Dermis blood vessel endothelial cell (primary cell): Measurements from ENCODE around the gene HS6ST3. TPM values are rescaled to one million over a fixed set of nuclear protein-coding genes. Genes with fewer than 3 reads are reported as not detected.
"Not testable (repeated sequence)": the region's sequence is repeated elsewhere in the genome, so short reads cannot be mapped to it uniquely, and the experiment has no call there.

Experiments
- DNase-seq: peaks from one replicate; pipeline ENCODE4 v3.0.0; 2010
- total RNA-seq: library from RNA; depleted of rRNA; stranded (reverse); fragments of >200 nt; gene quantifications from 2 replicates; pipeline ENCODE4 v1.2.3, GENCODE V29; 2014

HS6ST3 gene
- total RNA-seq, 1 donor from 2014 or later, result not detected

DNA sequence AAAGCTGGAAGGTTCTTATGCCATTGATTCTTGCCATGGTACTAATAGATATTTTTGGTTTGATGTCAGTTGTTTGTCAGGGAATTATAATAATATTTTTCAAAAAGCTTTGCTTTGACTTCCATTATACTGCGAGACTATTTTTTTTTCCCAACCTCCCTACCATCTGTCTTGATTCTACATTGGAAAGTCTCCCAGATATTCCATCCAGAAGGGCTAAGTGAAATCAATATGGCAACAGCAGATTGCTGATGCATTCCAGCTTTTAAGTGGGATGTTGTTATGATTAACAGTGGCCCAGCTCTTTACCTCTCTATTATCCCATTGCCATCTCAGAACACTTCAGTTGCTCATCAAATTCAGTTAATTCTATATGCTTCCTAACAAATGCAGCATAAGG is 657.0 kb downstream of the HS6ST3 start:
- DNase-seq, result no peak

GRCh38 chr13:96749825-96750224 is 659.9 kb downstream of the HS6ST3 start:
- DNase-seq, result no peak

DNA sequence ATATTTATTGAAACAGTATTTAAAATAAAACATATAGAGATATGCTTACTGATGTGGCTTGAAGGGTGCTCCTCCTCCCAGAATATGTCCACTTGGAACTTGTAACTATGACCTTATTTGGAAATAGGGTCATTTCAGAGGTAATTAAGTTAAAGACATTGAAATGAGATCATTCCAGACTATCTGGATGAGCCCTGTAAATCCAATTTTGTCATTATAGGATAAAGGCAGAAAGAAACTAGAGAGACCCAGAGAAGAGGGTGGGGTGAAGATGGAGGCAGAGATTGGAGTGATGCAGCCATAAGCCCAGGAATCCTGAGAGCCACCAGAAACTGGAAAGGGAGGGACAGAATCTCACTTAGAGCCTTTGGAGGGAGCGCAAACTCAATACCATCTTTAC is 661.2 kb downstream of the HS6ST3 start:
- no peak for DNase-seq

GRCh38 chr13:96762876-96763275 is 673.0 kb downstream of the HS6ST3 start:
- DNase-seq, result no peak

DNA sequence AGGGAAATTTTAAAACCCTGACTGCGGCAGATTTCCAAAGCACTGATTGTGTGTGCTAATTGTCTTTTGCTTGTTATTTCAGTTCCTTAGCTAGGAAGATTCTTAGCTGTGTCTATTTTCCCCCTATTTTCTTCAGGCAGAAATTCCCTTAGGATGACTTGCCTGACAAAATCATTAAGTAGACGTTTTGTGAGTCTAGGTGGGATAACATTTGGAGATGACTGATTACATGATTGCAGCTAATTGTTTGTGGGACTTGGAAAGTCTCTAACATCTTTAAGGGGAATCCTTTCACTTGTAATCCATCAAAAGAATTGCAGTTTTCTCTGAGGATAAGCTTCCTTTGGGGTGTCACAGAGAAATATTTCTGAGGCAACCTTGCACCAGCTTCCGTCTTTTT is 676.4 kb downstream of the HS6ST3 start:
- DNase-seq, result no peak

- DNase-seq, result no peak
These were observed 678.6 kb downstream of the HS6ST3 start for GRCh38 chr13:96768524-96768923.

GRCh38 chr13:96769874-96770273 is 680.0 kb downstream of the HS6ST3 start:
- DNase-seq, result no peak

DNA sequence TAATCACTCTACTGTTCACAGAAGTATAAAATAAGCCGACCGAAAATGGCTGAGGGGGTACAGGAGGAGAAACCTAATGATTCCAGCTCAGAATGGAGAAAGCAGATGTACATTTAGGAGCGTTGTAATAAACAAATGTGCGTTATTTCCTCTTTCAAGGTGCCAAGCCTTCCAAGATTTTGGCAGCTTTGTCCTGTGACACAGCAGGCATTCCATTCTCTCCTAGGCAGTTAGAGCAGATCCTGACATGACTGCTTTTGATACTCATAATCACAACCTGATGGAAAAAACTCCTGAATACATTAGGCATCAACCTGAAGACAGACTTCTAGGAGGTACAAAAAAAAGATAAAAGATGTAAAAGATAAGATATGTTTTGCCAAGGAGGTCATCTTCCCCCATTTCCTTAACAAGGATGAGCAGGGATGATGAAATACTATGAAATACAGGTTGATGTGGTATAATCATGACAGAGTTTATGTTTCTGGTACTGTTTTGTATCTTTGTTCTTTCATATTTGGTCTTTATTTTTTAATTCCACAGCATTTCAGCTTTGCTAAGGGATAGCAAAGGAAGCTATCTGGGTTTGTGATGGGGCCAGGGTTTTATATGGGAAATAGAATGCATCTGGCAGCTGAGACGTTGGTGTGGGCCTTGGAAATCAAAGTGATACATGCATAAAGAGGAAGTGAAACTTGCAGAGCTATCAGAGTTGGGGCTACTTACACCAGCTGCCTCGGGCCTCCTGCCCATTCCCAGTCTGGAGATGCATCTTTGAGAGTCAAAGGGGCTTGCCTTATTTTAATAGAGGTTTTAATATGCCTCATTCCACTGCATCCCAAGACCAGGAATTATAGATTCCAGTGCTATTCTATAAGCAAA is 681.8 kb downstream of the HS6ST3 start:
- no peak for DNase-seq

- DNase-seq, result no peak
These were observed 682.5 kb downstream of the HS6ST3 start for GRCh38 chr13:96772426-96772825.

DNA sequence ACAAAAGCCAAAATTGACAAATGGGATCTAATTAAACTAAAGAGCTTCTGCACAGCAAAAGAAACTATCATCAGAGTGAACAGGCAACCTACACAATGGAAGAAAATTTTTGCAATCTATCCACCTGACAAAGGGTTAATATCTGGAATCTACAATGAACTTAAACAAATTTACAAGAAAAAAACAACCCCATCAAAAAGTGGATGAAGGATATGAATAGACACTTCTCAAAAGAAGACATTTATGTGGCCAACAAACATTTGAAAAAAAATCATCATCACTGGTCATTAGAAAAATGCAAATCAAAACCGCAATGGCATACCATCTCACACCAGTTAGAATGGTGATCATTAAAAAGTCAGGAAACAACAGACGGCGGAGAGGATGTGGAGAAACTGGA is 688.4 kb downstream of the HS6ST3 start:
- DNase-seq, result not testable (repeated sequence)

DNA sequence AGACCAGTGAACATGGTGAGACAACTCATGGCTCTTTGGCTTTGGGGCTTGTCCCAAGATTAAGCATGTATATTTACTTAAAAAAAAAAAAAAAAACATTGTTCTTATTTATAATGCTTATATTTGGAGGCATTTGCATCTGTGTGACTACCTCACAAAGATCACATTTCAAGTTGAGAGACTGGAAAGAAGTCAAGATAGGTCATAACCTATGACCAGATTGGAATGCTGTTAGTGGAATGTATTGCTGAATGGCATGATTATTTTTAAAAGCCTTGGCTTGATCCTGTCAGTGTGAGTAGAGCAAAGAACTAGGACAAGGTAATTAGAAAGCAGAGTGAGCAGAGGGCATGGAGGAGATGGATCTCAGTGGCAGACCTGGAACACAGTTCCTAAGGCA is 689.8 kb downstream of the HS6ST3 start:
- no peak for DNase-seq

GRCh38 chr13:96780105-96780504 is 690.2 kb downstream of the HS6ST3 start:
- DNase-seq, result no peak

DNA sequence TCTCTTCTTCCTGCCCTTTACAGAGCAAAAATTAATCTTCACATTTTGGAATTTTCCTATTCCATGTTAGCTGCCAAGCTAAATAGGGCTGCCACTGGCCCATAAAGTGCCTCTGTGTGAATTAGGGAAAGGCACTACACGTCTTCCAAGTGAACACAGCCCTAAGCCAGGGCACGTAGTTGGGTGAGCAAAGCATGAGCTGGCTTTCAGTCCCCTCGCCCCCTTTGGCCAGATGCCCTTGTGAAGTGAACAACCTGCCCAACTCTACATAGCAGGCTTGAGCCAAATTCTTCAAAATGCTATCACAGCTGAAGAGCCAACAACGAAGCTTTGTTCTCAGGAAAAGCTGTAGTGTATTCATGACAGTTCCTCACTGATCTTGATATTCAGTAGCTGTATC is 691.2 kb downstream of the HS6ST3 start:
- DNase-seq, result no peak

DNA sequence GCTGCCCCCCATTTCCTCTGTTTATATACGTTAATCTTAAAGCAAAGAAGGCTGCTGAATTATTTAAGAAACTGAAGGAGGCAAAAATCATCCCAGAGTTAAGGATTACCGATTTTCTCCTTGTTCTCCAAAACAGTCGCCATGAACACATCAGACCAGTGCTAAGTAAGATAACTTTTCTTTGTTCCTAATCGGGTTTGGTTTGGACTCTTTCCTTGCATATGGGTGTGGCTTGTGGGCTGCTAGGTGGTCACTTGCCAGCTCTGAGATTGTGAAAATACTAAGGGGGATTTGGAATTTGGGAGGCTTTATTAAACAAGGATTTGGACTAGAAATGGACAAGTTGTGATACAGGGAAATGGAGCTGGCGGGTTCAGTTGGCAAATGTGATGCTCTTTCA is 692.3 kb downstream of the HS6ST3 start:
- DNase-seq, result no peak

GRCh38 chr13:96783057-96783456 is 693.1 kb downstream of the HS6ST3 start:
- no peak for DNase-seq

GRCh38 chr13:96783511-96783910 is 693.6 kb downstream of the HS6ST3 start:
- DNase-seq, result no peak

GRCh38 chr13:96785986-96786385 is 696.1 kb downstream of the HS6ST3 start:
- no peak for DNase-seq

DNA sequence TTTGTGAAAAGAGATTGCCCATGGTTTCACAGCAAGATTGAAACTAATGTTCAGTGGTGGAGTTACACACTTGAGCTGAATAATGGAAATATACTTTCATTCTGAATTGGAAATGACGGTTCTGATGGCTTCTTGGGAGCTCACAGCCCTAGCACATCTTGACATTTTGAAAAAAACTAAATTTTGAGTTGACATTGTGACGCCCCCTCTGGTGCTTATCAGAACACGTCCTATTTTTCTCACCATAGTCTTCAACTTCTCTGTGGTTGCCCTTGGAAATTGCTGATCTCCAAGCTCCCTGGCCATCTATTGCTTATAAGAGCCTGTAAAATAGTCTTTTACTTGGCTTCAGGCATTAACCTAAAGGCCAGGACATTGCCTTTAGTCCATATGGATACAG is 702.3 kb downstream of the HS6ST3 start:
- no peak for DNase-seq

- no peak for DNase-seq
These were observed 703.0 kb downstream of the HS6ST3 start for GRCh38 chr13:96792736-96793403.

GRCh38 chr13:96793404-96793755 is 703.5 kb downstream of the HS6ST3 start:
- DNase-seq, result no peak

DNA sequence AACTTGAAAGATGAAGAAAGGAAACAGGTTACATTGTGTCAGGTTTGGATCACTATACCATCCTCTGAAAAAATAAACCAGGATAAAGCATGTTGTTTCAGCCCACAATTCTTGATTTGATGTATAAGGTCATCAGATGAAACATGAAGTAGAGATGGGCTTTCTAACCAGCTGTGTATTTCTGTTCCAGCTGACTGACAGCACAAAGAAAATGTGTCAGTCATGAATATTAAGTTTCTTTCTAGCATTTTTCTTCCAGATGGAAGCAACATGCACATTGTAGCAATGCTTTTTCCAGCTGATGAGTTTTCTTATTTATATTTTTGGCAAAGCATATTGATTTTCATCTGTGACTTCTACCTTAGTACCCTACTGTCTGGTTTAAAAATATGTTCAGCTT is 704.8 kb downstream of the HS6ST3 start:
- DNase-seq, result no peak

DNA sequence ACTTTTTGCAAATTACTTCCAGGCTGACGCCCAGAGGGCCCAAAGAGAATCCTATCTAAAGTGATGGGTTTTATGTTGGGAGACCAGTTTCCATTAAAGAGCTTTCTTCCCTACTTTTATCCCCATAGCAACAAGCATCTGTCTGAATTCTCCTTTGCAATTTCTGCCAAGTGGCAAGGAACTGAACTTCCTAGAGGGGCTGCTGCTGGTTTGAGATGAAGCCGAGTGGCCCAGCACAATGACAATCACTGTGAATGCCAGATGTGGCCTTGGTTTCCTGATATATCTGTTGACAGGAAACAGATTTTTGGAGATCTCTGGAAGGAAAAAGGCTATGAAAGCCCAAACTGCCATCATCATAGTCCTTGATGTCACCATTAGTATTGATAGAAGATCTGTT is 705.8 kb downstream of the HS6ST3 start:
- DNase-seq, result no peak

DNA sequence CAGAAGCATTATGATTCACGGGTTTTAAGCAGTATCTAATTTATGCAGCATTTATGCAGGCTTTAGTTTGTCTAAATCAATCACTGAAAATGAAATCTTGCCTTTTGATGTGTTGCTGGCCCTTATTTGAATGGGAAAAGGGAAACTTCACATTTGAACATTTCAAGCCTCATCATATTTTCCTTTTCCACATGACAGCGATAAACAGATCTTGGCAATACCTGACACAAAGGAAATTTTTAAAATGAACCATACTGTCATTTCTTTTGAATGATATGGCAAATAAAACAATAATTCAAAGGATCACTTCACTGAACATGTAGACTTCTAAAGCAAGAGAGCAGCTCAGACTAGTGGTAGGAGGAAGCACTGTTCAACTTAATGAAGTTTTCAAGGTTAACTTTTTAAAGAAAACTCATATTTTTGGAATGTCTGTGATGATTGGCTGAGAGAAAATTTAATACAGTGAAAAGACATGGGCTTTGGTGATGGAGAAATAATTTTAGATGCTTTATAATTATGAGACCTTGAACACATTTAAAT is 706.3 kb downstream of the HS6ST3 start:
- no peak for DNase-seq

DNA sequence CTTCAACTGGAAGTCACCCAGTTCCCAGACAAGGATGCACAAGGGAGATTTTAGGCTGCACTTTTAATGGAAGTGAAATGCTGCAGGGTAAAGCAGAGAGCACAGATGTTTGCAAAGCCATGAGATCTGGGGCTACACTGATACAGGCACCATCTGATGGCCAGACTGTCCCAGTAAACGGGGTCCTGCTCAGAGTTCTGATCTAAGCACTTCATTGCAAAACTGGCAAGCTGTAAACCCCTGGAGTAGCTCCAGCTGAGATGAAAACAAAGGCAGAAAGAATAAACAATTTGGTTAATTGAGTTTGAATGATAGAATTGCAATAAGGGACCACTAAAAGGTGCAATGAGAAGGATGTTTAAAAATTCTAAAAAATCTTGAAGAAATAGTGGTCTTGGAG is 707.2 kb downstream of the HS6ST3 start:
- no peak for DNase-seq
